ENCODE data around the gene CYBC1.

- TF ChIP-seq POLR2A (IDR thresholded peaks at IDR 0.05), result no peak
- TF ChIP-seq, protein P1, sequence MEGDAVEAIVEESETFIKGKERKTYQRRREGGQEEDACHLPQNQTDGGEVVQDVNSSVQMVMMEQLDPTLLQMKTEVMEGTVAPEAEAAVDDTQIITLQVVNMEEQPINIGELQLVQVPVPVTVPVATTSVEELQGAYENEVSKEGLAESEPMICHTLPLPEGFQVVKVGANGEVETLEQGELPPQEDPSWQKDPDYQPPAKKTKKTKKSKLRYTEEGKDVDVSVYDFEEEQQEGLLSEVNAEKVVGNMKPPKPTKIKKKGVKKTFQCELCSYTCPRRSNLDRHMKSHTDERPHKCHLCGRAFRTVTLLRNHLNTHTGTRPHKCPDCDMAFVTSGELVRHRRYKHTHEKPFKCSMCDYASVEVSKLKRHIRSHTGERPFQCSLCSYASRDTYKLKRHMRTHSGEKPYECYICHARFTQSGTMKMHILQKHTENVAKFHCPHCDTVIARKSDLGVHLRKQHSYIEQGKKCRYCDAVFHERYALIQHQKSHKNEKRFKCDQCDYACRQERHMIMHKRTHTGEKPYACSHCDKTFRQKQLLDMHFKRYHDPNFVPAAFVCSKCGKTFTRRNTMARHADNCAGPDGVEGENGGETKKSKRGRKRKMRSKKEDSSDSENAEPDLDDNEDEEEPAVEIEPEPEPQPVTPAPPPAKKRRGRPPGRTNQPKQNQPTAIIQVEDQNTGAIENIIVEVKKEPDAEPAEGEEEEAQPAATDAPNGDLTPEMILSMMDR (IDR thresholded peaks at IDR 0.05), result no peak
These were observed 4.4 kb downstream of the CYBC1 start for GRCh38 chr17:82446124-82446523.

All from tibial nerve (tissue), 3 donors.